PC-9 (cell line): ENCODE measurements around the gene CD300A.

Experiments
- CTCF ChIP-seq: fragments of 200-600 bp; sonication (generic); conservative IDR thresholded peaks from 2 replicates; pipeline ENCODE4 v1.6.1; 2017; ENCODE audit warnings: mixed run types, antibody characterized with exemption, mild to moderate bottlenecking, moderate library complexity
- EZH2 ChIP-seq: fragments of 200-600 bp; sonication (generic); IDR thresholded peaks from 2 replicates; pipeline ENCODE4 v1.8.0; 2017; ENCODE audit warnings: antibody characterized with exemption, low read depth

- TF ChIP-seq CTCF: no peak
- TF ChIP-seq EZH2: no peak
Observed at GRCh38 chr17:74466111-74466827, at the start of gene CD300A.
